NB4 (cell line): Measurements from ENCODE around the gene OSBPL1A.

Source experiments
- MAX ChIP-seq: IDR thresholded peaks from 2 replicates; pipeline ENCODE4 v1.6.1; 2011; ENCODE audit warnings: low read depth, low read length
- MYC ChIP-seq: IDR thresholded peaks from 2 replicates; pipeline ENCODE4 v1.6.1; 2011; ENCODE audit warnings: low read depth, low read length
- POLR2A ChIP-seq: IDR thresholded peaks from 2 replicates; pipeline ENCODE4 v1.6.1; 2011; ENCODE audit warnings: mild to moderate bottlenecking; ENCODE audit not compliant: insufficient read length; ENCODE audit errors: extremely low read depth
- TF ChIP-seq, protein P1 (sequence below): IDR thresholded peaks from one replicate; pipeline ENCODE4 v1.5.1; 2012; ENCODE audit warnings: low read depth, low read length

GRCh38 chr18:24322584-24323136 is 75.0 kb downstream of the OSBPL1A start:
- TF ChIP-seq, protein P1, sequence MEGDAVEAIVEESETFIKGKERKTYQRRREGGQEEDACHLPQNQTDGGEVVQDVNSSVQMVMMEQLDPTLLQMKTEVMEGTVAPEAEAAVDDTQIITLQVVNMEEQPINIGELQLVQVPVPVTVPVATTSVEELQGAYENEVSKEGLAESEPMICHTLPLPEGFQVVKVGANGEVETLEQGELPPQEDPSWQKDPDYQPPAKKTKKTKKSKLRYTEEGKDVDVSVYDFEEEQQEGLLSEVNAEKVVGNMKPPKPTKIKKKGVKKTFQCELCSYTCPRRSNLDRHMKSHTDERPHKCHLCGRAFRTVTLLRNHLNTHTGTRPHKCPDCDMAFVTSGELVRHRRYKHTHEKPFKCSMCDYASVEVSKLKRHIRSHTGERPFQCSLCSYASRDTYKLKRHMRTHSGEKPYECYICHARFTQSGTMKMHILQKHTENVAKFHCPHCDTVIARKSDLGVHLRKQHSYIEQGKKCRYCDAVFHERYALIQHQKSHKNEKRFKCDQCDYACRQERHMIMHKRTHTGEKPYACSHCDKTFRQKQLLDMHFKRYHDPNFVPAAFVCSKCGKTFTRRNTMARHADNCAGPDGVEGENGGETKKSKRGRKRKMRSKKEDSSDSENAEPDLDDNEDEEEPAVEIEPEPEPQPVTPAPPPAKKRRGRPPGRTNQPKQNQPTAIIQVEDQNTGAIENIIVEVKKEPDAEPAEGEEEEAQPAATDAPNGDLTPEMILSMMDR: no peak
- TF ChIP-seq POLR2A (no peak), MYC (no peak), MAX (no peak)
